GM08714 (cell line): ENCODE results near the gene TXNDC2.

Experiments
- H3K4me3 ChIP-seq: fragments of 200-500 bp; sonication (Bioruptor generic); 2 replicates; pipeline ENCODE4 v1.5.1; 2014; ENCODE audit warnings: mild to moderate bottlenecking, low read length, inconsistent platforms
- ZNF274 ChIP-seq: IDR thresholded peaks from 2 replicates; pipeline ENCODE4 v1.6.1; 2012; ENCODE audit warnings: mild to moderate bottlenecking, low read depth, low read length

TXNDC2 gene

DNA sequence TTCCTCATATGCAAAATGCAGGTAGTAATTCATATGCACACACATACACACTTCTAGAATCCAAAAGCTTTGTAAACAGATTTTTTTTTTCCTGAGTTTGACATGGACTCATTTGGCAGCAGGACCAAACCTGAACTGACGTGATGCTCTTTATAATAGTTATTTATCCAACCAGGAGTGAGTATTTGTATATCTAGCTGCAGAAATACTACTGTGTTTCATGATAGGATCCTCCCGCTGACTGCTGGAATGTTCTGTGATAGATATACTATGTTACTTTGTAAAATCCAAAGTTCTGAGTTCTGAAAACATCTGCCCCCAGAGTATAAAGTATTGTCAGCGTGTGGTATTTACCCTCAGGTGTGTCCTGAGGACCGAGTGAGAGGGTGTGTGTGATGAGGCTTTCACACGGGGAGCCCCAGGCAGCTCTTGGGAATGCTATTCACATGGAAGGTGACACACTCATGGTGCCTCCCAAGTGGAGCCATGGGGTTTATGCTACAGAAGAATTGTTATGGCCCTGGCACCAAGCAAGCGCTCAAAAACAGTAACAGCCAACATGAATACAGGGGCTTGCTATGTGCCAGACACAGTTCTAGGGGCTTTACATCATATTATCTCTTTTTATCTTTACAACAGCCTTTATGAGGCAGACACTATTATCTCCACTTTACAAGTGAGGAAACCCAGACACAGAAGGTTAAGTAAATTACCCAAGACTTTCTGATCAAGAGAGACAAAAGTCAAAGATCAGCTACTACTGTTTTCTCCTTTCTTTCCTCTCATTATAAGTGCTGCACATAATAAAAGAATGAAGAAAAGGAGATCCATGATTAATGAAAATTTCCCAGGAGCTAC is 16.7 kb upstream of the TXNDC2 start:
- TF ChIP-seq ZNF274 = no peak
- H3K4me3 ChIP-seq = no peak overlapping the region

DNA sequence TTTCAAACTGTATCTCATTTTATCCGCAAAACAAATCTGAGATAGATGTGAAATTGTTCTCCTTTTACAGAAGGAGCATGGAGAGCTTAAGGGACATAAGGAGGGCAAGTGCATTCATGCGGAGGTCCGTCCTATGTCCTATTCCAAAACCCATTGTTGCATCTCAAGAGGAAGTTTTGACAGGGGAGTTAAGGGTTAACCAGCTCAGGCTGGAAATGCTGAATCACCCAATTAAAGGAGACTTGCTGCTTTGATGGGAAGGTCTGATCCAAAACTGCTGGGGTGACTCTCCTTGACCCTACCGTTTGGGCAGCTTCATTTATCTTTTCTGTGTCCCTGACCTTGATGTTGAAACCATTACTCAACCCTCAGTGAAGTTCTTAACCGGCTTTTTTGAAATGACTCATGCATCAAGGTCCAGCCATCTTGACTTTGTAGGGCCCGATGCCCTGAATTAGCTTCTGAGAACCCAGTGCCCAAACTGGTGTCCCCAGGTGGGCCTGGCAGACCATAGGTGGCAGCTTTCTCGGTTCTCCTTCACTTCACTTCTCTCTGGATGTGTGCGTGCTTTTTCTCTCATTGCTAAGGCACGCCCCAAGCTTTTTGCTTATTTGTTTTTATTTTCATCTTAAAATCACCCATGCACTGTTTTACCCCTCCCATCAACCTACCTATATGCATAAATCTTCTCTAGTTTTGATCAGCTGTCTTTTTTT is 15.9 kb upstream of the TXNDC2 start:
- no peak overlapping the region for H3K4me3 ChIP-seq

DNA sequence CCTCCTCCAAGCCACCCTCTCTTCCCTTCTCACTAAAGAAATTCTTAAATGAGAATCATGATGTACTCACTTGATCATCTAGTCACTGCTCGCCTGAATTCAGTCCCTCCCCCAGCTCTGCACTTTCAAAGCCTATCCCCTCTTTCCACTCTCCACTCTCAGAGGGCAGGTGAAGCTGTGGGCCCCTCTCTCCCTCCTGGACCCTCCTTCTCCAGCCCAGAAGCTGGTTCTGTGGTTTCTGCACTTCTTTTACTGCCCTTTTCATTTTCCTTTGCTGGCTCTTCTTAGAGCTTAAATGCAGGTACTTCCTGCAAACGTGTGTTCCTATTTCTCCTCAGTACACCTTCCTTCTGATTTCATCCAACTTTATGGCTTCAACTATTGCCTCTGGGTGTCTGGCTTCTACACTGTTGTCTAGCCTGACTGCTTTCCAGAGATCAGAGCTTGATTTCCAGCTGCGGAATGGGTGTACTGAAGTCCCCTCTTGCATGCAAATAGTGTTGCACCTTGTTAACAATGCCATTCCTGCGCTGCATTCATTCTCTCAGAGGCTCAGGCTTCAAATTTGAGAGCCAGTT is 15.3 kb upstream of the TXNDC2 start:
- no peak for TF ChIP-seq ZNF274
- H3K4me3 ChIP-seq = no peak overlapping the region

More for the DNA sequence above, 15.9 kb upstream of the TXNDC2 start:
- TF ChIP-seq ZNF274 = no peak

DNA sequence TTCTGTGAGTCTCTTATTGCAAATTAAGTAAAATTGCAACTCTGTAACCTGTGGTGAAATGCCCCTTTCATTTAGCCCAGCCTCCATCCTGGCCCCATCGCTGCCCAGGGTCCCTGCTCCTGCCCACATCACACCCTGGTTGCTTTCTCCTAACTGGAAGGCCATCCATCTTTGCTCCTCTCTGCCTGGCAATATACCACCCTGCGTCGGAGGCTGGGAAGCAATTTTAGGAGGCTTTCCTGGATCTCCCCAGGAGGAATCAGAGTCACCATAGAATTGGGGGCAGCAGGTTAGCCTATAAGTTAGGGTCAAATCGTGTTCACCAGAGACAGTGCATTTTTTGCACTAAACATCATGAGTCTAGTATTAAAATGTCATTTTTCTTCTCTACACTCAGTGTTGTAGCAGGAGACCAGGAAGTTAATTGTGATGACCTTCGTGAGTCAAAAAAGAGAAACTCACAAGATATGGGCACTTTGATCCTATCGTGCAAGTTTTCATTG is 14.5 kb upstream of the TXNDC2 start:
- H3K4me3 ChIP-seq = no peak overlapping the region
- no peak for TF ChIP-seq ZNF274

DNA sequence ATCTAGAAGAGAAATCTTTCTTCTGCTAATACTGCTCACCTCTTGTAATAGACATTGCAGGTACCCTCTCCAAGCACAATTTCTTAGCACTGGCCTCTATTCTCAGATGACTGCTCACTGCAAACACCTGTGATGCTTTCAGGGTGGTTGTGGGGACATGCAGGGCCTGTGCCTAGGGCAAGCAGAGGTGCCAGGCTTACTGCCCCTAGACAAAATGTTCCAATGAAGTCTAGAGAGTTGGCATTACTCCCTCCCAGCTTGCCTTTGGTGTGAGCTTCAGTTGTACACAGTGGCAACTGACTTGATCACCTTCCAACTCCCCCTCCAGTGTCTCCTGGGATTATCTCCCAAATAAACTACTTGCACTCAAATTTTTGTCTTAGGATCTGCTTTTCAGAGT is 12.9 kb upstream of the TXNDC2 start:
- no peak overlapping the region for H3K4me3 ChIP-seq
- TF ChIP-seq ZNF274 = no peak

GRCh38 chr18:9874728-9875127 is 11.0 kb upstream of the TXNDC2 start:
- no peak for TF ChIP-seq ZNF274
- H3K4me3 ChIP-seq = no peak overlapping the region

DNA sequence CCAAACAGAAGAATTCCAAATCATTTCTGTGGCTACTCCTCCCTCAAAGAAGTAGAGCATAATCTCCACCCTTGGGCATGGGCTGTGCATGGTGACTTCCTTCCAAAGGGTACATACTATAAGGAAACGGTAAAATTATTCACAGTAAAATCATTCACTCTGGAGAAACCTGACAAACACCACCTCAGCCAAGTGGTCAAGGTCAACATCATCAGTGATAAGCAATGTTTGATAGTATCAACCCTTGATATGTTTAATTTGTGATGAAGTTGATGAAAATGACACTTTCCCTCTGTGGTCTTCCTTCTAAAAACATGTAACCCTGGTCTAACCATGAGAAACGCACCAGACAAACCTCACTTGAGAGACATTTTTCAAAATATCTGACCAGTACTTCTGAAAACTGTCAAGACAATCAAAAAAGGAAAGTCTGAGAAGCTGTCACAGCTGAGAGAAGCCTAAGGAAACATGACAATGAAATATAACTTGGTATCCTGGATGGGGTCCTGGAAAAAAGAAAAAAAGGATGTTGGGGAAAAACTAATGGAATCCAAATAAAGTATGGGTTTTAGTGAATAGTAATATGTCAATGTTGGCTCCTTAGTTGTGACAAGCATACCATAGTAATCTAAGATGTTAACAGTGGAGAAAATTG is 9.4 kb upstream of the TXNDC2 start:
- TF ChIP-seq ZNF274 = no peak
- no peak overlapping the region for H3K4me3 ChIP-seq

- TF ChIP-seq ZNF274 = no peak
- no peak overlapping the region for H3K4me3 ChIP-seq
Observed at GRCh38 chr18:9876867-9877654, 8.7 kb upstream of the TXNDC2 start.

DNA sequence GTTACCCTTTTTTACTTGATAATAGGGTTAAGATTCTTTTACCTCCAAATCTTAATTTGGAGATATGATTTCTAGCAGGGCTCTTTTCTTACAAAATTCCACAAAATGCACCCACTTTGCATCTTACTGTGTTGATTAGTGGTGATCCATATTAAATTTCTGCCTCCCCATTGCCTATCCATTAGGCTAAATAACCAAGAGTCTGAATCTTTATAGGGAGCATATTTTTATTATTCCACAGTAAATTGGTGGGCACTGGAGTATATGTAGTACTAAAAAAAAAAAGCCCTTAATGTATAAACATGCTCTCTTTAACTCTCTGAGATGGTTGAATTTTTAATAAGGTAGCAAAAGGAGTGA is 8.1 kb upstream of the TXNDC2 start:
- TF ChIP-seq ZNF274 = no peak
- H3K4me3 ChIP-seq = no peak overlapping the region

- no peak overlapping the region for H3K4me3 ChIP-seq
- no peak for TF ChIP-seq ZNF274
Observed at GRCh38 chr18:9878095-9878494, 7.7 kb upstream of the TXNDC2 start.

DNA sequence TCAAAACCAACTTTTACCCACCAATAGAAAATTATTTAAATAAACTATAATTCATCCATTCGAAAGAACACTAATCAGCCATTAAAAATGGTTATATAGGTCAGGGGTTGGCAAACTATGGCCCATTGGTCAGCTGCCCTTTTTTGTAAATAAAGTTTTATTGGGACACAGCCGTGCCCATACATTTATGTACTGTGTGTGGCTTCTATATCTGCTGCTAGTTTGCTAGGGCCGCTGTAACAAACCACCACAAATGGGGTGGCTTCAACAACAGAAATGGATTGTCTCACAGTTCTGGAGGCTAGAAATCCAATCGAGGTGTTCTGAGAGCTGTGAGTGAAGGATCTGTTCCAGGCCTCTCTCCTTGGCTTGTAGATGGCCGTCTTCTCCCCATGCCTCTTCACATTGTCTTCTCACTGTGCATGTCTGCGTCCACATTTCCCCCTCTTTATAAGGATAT is 7.0 kb upstream of the TXNDC2 start:
- no peak overlapping the region for H3K4me3 ChIP-seq
- no peak for TF ChIP-seq ZNF274

DNA sequence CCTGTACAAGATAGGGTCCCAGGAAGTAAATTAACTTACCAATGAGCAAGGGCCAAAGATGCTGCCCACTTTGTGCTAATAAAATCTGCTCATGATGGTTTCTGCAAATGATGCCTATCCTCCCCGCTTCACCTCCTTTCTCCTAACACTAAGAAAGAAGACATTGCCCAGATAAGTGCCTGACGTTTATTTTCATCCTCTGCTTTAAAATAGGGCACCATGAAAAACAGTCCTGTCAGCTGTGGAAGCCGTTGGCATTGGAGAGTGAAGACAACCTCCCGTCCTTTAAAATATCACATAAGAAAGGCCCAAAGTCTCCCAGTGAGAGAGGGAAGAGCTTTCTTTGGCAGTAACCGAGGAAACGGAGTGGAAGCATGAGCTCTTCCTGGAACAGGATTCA is 1.7 kb upstream of the TXNDC2 start:
- no peak overlapping the region for H3K4me3 ChIP-seq
- TF ChIP-seq ZNF274 = no peak

DNA sequence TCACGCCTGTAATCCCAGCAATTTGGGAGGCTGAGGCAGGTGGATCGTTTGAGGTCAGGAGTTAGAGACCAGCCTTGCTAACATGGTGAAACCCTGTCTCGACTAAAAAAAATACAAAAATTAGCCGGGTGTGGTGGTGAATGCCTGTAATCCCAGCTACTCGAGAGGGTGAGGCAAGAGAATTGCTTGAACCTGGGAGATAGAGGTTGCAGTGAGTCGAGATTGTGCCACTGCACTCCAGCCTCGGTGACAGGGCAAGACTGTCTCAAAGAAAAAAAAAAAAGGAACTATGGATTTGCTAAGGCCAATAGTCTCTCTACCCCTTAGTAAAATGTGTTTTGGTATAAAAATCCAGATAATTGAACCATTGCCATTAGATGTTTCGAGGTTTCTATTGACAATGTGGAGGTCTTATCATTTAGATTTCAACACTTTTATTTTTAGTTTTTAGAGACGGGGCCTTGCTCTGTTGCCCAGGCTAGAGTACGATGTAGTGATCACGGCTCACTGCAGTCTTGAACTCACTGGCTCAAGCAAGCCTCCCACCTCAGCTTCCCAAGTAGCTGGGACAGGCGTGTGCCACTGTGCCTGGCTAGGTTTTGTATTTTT is 1.1 kb upstream of the TXNDC2 start:
- no peak for TF ChIP-seq ZNF274
- no peak overlapping the region for H3K4me3 ChIP-seq
